COLO829 (cell line): ENCODE measurements around the gene MRPL36.

Experiments
- DNase-seq: peaks from one replicate; pipeline ENCODE4 v3.0.0; 2012; ENCODE audit warnings: low spot score

Gene MRPL36

DNA sequence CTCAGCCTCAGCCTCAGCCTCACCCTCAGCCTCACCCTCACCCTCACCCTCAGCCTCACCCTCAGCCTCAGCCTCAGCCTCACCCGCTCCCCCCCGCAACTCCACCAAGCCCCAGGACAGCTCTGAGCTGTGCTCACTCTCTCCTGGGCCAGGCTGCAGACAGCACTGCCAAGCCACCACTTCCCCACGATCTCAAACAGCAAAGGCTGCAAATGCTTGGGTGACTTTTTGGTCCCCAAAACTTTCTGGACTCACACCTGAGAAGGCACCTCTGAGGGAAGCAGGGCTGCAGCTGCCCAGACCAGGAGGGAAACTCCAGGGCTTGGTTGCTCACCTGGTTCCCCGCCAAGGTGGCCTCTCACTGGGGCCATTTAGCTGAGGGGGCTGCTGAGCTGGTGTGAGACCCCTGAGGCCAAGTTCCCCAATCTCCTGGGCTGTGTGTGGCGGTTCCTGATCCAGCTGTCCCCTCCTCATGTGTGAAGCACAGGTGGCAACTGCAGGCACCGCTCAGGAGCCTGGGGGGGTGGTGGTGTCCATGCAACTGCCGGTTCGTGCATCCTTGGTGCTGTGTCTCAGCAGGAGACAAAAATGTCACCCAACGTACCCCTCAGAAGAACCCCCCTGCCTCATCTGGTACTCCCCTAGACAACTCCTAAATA lies 17.8 kb downstream of the MRPL36 start:
- no peak for DNase-seq

DNA sequence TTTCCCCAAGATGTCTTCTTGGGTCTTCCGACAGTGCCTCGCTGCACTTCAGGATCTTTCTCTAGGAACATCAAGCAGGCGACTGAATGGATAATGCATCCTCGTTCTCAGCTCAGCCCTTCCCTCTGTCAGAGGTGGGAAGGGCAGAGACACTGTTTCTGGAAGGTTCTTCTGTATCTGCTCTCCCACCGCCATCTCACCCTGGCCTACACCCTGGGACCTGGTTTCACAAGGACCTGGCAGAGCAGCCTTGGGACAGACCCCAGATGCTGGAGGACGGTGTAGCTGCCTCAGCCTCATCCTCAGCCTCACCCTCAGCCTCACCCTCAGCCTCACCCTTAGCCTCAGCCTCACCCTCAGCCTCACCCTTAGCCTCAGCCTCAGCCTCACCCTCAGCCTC lies 18.5 kb downstream of the MRPL36 start:
- no peak for DNase-seq

DNA sequence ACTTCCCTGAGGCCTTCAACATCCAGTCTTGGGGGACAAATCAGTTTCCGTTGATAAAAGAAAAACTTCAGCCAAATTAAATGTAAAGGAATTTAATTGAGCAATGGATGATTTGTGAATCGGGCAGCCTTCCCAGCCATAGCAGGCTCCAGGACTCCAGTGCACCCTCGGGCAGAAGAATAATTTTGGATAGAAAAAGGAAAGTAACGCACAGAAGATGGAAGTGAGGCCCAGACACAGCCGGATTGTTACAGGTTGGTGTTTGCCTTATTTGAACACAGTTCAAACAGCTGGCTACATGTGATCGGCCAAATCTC lies 19.1 kb downstream of the MRPL36 start:
- no peak for DNase-seq

DNA sequence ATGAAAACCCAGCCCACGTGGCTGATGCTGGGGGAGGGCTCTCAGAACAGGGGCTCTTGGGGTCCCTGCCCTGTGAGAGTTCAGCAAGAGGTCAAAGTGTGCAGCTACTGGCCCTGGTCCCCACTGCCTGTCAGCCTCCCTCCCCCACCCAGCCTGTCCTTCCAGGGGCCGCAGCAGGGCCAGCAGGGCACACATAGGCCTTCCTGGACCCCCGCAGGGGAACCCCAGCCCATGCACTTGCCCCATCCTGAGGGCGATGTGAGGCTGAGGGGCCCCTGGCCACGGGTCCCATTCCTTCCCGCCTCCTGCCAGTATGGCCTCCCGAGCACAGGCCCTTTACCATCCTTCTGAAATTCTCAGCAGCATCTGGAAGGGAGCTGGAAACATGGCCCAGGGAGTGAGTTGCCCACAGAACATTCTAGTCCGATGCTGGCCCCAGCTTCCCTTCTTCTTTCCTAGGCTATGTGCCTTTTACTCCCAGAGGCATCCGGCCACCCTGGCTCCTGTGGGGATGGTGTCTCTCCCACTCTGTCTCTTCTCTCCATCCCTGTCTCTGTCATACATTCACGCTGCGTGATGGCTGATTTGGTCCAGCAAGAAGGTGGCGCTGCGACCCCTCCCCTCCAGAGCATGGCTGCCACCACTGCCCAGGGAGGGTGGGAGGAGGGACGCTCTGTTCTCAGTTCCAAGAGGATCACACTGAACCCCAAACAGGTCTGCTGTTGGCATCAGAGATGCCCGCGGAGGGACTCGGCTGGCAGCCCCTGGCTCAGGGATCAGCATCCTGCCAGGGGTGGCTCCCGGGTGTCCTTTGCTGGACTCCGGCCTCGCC lies 19.6 kb downstream of the MRPL36 start:
- no peak for DNase-seq

DNA sequence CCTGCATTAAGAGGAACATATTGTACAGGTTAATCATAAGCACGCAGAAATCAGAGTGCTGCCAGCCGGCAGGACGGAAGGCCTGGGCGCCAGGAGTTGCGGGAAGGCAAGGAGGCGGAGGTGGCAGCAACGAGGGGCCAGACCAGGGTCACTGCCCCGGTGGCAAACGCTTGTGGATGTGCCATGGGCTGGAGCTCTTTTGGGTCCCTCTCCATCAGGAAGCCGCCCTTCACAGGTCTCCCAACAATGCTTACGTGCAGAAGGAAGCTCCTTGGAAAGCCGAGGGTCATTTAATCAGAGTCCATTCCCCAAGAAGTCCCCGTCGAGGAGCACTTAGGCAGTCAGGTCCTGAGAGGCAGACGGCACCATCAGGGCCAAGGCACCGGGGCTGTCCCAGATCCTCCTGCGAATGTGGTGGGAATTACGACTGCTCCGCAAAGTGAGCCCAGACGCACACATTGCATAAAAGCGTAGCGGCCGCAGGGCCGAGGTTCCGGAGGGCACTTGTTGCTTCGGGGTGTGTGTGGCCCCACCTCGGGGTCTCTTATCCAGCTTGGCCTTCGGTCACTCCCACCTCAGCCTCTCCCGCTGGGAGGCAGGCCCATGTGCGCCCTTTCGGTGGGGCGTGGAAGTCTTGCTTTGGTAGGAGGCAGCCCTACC lies 20.5 kb downstream of the MRPL36 start:
- DNase-seq: no peak

DNA sequence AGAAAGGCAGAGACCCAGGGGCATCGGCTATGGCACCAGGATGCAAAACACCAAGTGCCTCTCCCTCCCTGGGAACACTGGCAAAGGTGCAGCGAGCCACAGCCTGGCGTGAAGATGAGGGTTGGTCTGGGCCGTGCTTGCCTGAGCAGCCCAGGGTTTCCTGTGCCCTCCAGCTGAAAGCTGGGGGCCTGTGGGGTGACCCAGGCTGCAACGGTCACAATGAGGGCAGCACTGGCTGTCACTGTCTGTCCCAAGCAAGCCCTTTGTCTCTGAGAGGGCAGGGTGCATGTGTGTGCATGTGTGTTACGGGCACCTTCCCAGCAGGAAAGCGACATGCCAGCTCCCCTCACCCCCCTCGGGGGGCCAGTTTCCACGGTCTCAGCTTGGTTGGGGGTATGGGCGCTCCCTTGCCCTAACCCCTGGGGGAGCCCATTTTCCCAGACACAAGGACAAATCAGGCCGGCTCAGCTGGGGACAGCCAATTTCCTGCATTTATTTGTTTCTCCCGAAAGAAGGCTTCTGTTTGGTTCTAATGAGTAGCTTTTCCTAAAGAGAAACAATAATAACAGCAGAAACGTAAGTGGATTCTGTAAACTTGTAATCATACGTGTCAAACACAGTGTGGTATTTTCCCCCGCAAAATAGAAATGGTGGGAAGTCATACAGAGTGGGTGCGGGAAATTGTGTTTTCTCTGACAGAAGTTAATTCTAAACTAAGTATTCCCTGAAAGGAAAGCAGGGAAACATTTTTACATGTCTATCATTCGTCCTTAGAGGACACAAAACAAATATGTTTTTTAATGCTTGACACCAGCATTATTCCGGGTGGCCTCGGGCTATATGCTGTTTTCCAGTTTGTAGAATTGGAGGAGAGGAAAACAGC lies 21.3 kb downstream of the MRPL36 start:
- no peak for DNase-seq

DNA sequence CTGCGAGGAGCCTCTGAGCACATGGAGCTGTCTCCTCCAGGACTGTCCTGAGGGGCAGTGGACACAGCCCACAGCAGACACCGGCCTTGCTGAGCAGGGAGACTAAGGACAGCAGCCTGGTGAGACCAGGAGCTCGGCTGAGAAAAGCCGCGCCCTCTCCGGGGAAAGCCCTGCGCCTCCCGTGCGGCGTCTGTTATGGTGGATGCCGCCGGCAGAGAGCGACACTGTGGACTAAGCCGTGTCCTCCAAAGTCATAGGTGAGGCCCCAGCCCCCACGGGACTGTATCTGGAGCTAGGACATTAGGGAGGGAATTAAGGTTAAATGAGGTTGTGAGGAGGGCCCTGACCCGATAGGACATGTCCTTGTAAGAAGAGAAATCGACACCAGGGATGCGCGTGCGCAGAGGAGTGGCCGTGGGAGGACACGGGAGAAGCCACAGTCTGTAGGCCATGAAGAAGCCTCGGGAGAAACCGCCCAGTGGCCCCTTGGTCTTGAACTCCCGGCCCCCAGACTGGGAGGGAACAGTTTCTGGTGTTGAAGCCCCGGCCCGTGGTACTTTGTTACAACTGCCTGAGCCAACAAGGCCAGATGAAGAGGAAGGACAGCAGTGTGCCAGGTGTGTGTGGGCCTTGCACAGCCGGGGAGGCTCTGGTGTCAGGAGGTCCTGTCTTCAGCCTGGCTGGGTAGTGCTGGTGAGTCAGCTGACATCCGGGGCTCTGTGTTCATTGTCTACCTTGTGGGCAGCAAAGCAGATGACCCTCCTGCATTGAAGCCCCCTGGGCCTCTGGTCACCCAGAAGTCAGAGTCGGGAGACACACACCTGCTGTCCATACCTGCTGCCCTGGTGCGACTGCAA lies 22.1 kb downstream of the MRPL36 start:
- DNase-seq: no peak

DNA sequence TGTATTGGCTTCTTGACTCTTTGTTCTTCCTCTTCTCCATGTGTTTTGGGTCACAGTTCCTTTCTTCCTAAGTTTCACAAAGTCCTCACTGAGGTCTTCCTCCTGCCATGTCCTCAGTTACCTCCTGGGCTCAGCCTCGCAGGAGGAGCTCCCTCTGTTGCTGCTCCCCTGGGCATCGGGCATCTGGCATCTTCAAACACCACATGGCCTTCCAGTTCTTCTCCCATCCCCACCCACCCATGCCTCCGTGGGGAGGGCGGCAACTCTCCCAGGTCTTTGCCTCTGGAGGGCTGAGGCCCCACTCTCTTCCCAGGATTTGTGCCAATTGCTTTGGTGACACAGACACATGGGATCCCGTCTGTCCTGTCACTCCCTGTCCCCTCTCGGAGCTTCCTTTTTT lies 22.8 kb downstream of the MRPL36 start:
- no peak for DNase-seq

DNA sequence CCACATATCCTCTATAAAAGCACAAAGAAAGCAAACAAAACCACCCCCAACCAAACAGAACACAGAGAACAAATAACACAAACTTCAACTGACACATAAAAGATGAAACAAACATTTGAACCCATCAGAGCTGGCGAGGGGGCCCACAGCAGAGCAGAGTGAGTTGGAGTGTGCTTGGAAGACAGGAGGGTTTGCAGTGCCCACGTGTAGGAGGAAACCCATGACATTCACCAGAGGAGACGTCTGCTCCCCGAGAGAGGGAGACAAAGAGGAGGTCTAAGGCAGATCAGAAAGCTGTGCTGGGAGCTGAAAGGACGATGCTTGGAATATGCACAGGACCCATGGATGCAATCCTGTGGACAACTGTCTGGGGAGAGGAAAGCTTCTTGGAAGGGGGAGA lies 27.0 kb downstream of the MRPL36 start:
- peak; percentile 27 for DNase-seq

DNA sequence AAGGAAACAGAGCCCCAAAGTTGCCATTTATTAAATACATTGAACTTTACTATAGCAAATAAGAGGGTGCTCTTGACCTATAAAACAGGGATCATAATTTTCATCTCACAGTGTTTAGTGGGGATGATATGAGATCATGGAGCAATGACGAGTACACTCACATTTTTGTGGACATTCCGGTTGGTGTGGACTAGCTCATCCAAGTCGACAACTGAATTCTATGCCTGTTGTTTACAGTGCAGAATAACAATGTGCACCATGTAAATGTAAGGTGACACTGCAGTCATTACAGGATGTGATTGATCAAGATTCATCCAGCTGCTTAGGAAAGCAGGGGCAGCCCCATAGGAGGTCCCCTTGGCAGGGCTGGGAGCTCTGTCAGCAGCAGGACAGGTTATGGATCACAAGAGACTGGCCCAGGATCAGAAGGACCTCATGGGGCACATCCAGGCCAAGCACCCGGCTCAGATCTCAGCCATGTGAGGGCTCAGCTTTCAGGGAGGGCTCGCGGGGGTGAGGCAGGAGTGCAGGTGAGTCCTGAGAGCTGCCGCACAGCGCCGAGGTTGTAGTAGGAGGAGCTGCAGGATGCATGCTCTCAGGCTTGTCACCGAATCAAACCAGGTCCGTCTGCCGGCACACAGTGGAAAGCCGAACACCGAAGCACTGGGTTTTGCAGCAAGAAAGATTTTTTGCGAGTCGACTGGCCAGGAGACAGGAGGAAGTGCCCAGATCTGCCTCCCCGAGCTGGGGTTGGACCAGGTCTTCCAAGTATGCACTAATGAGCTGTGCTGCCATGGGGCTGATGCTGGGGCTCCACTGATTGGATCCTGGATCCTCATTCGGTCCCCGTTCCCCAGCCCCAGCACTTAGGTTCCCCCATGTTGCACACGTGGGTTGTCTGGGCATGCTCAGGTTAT lies 28.2 kb downstream of the MRPL36 start:
- DNase-seq: no peak

DNA sequence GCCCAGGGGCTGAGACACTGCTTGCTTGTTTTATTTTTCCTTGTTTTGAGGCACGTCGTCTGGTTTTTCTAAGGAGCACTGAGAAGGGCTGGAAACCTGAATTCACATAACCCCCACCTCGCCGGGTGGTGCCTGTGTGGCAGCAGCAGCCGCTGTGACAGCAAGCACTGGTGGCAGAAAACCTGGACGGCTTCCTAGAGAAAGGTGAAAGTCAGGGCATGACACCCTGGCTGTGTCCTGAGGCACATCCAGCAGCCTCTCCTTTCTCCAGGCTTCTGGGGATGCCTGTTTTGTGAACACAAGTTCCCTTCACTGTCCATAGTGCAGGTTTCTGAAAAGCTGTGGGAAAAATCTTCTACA lies 29.2 kb downstream of the MRPL36 start:
- DNase-seq: no peak

DNA sequence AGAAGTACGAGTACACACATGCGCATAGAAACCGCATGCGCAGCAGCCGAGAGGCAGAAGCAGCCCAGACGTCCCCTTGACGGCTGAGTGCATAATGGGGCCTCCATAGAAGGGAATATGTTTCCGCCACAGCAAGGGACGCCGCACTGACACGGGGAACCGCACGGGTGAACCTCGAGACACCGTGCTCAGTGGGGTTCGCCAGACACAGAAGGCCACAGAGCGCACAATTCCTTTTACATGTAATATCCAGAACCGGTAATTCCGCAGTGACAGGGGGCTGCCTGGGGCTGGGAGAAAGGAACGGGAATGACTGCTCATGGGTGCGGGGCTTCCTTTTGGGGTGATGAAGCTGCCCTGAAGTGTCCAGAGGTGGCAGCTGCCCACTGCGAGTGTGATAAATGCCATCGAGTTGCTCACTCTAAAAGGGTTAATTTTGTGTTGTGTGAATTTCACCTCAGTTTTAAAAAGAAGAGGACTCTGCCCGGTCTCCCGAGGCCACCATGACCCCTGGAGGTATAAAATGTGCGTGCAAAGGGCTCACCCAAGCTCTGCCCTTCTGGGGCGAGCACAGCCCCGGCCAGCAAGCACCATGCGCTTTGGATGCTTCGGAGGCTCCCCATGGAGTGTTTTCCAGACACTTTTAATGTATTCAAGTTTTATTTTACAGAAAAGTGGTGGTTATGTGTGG lies 29.7 kb downstream of the MRPL36 start:
- no peak for DNase-seq

DNA sequence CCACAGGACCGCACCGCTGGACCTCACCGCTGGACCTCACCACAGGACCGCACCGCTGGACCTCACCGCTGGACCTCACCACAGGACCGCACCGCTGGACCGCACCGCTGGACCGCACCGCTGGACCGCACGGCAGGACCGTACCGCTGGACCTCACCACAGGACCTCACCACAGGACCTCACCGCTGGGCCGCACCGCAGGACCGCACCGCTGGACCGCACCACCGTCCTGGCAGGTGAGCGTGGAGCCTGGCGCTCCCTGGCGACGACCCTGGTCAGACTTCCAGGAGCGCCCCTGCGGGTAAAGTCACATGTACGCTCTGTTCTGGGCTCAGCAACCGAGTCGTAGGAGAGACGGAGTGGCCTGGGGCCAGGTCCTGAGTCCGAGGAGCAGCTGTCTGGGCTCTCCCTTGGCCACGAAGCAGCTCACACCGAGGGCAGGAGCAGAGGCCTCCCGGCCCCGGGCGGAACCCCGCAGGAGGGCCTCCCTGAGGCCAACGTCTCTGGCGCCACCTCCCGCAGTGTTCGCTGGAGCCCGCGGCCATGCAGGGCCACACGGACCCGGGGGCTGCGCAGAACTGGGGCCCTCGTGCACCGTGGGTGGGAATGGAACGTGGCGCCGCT lies 30.5 kb downstream of the MRPL36 start:
- DNase-seq: no peak

DNA sequence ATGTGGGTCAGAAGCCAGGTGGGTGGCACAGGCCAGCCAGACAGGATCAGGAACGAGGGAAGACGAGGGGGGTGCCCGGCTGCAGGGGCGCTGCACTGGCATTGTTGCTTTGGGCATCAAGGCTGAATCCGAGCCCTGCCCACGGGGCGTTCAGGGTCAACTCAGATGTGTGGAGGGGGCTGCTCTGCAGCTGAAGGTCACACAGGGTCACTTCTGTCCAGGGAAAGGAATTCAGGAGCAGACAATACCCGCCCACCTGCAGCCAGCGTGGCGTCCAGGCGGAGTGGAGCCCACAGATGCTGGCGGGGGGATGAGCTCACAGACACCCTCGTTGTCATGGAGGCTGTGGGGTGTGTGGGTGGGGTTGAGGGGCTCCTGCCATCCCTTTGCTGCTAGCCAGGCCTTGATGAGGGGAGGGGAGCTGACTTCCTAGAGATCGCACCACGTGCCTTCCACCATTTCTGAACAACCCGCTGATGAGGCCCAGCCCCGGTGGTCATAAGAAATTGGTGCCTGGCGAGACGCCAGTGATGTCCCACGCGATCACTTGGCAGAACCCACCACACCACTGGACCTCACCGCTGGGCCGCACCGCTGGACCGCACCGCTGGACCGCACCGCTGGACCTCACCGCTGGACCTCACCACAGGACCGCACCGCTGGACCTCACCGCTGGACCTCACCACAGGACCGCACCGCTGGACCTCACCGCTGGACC lies 31.2 kb downstream of the MRPL36 start:
- DNase-seq: no peak

DNA sequence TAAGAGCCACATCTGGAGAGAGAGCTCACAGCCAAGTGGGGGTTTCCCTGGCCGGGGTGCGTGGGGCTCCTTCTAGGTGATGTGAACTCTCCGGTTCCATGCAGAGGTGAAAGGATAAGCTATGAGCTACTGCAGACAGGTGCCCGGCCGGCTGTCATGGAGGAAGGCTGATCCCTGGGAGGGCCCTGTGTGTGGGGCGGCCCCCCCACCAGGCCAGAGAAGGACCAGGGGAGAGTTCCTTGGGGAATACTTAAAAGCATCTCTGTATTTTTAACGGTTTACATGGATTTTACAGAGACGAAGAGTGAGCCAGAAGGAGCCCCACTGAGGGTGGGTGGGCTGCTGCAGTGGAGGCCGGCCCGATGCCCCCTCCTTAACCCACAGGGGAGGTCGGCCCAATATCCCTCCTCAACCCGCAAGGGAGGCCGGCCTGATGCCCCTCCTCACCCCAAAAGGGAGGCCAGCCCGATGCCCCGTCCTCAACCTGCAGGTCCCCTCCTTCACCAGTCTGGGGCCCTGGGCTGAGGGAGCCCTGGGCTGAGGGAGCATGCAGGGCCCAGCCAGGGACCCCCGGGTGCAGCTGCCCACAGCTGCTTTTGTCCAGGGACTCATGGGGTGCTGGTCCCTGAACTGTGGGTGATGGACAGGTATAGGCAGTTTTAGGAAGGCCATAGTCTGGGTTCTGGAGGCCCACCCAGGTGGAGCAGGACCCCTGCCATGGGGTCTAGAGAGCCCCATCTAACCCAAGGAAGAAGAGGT lies 31.9 kb downstream of the MRPL36 start:
- DNase-seq: no peak

DNA sequence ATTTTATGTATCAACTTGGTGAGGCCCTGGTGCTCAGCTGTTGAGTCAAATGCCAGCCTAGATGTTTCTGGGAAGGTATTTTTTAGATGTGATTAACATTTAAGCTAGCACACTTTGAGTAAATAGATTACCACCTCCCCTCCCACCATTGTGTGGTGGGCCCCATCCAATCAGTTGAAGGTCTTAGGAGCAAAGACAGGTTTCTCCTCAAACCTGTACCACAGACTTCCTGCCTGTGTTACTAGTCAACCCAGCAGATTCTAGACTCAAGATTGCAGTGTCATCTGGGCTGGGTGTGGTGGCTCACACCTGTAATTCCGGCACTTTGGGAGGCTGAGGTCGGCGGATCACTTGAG lies 33.8 kb downstream of the MRPL36 start:
- DNase-seq: no peak

DNA sequence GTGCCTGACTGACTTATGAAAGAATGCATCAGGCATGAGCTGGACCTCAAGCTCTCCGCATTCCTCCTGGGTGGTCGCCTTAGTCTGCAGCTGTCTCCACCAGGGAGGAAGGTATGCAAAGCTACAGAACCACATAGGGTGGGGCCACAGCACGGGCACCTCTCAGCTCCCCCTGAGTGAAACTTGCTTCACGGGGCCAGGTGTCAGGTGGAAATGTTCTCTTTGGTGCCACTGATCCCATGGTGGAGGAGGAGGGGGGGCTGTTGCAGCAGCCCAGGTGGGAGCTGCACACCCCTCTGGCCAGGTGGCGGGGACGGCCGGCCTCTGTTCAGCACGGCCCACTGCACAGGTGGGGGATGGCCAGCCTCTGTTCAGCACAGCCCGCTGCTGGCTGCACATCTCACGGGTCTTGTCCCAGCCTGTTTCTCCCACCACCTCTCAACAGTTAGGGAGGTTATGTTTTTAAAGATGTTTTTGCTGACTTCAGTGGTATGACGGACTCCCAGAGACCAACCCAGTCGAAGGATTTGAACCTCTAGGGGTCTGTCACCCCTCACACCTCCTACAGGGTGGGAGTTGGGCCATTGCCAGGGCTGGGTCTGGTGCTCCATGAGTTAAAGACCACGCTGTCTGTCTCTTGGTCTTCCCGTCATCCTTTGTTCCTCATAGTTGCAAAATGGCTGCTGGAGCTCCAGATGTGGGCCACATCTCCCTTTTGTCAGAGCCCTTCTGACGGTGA lies 34.3 kb downstream of the MRPL36 start:
- no peak for DNase-seq
